GM18909 (cell line): ENCODE measurements around the gene RDH16.
"Not testable (repeated sequence)": the region's sequence is repeated elsewhere in the genome, so short reads cannot be mapped to it uniquely, and the experiment has no call there.

Experiments used
- ATAC-seq: cut with Tn5 transposase; IDR thresholded peaks from one replicate; pipeline ENCODE4 v1.9.1; 2021; ENCODE audit warnings: mild to moderate bottlenecking; ENCODE audit not compliant: unreplicated experiment, poor library complexity

Gene RDH16

GRCh38 chr12:56954958-56955355 is 2.5 kb downstream of the RDH16 start:
- no peak for ATAC-seq

GRCh38 chr12:56954057-56954957 is 3.1 kb downstream of the RDH16 start:
- ATAC-seq = no peak

- no peak for ATAC-seq
Observed at GRCh38 chr12:56953314-56953713, 4.1 kb downstream of the RDH16 start.

- no peak for ATAC-seq
Observed at GRCh38 chr12:56951582-56952339, 5.6 kb downstream of the RDH16 start.

- ATAC-seq = no peak
Observed at GRCh38 chr12:56948881-56949280, 8.5 kb downstream of the RDH16 start.

- ATAC-seq = no peak
Observed at GRCh38 chr12:56948457-56948777, 9.0 kb downstream of the RDH16 start.

GRCh38 chr12:56947633-56948456 is 9.6 kb downstream of the RDH16 start:
- no peak for ATAC-seq

- no peak for ATAC-seq
Observed at GRCh38 chr12:56943878-56944277, 13.5 kb downstream of the RDH16 start.

- ATAC-seq = not testable (repeated sequence)
Observed at GRCh38 chr12:56943374-56943773, 14.0 kb downstream of the RDH16 start.

GRCh38 chr12:56941299-56942017 is 15.9 kb downstream of the RDH16 start:
- no peak for ATAC-seq

- not testable (repeated sequence) for ATAC-seq
Observed at GRCh38 chr12:56940942-56941298, 16.5 kb downstream of the RDH16 start.

GRCh38 chr12:56935752-56936151 is 21.7 kb downstream of the RDH16 start:
- ATAC-seq = no peak

GRCh38 chr12:56935157-56935556 is 22.3 kb downstream of the RDH16 start:
- no peak for ATAC-seq

GRCh38 chr12:56933826-56934625 is 23.4 kb downstream of the RDH16 start, which contains the start of gene SDR9C7:
SDR9C7 (minus strand) TSS chr12:56934408; CDS start chr12:56934261, 147 bp downstream.
- ATAC-seq = no peak

- no peak for ATAC-seq
Observed at GRCh38 chr12:56932867-56933266, 24.5 kb downstream of the RDH16 start.

GRCh38 chr12:56932146-56932545 is 25.3 kb downstream of the RDH16 start:
- no peak for ATAC-seq

GRCh38 chr12:56931474-56931978 is 25.9 kb downstream of the RDH16 start:
- no peak for ATAC-seq

GRCh38 chr12:56930241-56930640 is 27.2 kb downstream of the RDH16 start:
- ATAC-seq = no peak

GRCh38 chr12:56929780-56930179 is 27.6 kb downstream of the RDH16 start:
- ATAC-seq = no peak
